ENCODE measurements around the gene CLCA2. TPM values are rescaled to one million over a fixed set of nuclear protein-coding genes. Genes with fewer than 3 reads are reported as not detected.

The CLCA2 gene
- total and polyA plus RNA-seq, 2 experiments from 2014 or later = not detected

DNA sequence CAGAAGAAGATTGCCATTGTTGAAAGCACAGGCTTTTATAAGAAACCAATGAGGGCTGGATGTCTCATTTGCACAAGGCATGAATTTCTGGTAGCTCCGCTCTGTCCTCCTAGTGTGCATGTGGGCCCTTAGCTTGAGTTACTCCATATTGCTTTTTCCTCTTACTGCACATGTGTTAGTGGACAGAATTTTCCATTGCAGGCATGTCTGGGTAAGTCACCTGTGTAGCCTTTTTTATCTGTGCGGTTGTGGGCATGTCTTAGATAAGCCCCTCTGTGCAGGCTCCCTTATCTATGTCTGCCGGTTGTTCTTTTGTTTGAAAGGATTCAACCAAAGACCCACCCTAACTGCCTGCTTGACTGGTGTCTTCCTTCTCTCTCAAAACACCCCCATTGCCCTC, 37.5 kb downstream of the CLCA2 start:
- Histone ChIP-seq H2AFZ (no peak overlapping the region), H3K79me2 (replicated peaks; ENCODE audit: insufficient read depth) (no peaks in the 10 kb centered on the region), H3K4me1 (ENCODE audit: insufficient read depth) (no peaks in the 10 kb centered on the region), H3K27me3 (ENCODE audit: insufficient read depth) (no peaks in the 10 kb centered on the region), H3K27ac (ENCODE audit: low read depth) (no peak overlapping the region), H3F3A (replicated peaks; ENCODE audit: low read depth) (no peaks in the 10 kb centered on the region), H3K4me3 (no peak overlapping the region), H3K4me2 (no peak overlapping the region), H3K36me3 (ENCODE audit: insufficient read depth) (no peaks in the 10 kb centered on the region), H3K9me2 (ENCODE audit: insufficient read depth) (no peaks in the 10 kb centered on the region), H4K20me1 (replicated peaks; ENCODE audit: insufficient read depth) (no peaks in the 10 kb centered on the region)
- Mint-ChIP-seq H3K4me3 (no peak overlapping the region), H3K36me3 (ENCODE audit: low read depth) (no peaks in the 10 kb centered on the region), H3K27me3 (ENCODE audit: insufficient read depth, low read depth, poor library complexity) (no peaks in the 10 kb centered on the region), H3K9me3 (no peaks in the 10 kb centered on the region), H3K27ac (no peak overlapping the region), H3K4me1 (no peaks in the 10 kb centered on the region)
- TF ChIP-seq JUNB (IDR thresholded peaks at IDR 0.05; ENCODE audit: unreplicated experiment) (no peak), NANOG (IDR thresholded peaks at IDR 0.05; ENCODE audit: borderline replicate concordance) (no peak), EZH2phosphoT487 (IDR thresholded peaks at IDR 0.05; ENCODE audit: unreplicated experiment) (no peak), STAT1 (IDR thresholded peaks at IDR 0.05; ENCODE audit: unreplicated experiment) (no peak), REST (IDR thresholded peaks at IDR 0.05; ENCODE audit: unreplicated experiment) (no peak), ZNF331 (CRISPR knock-in tag; IDR thresholded peaks at IDR 0.05; ENCODE audit: low read depth) (no peak), CREB1 (CRISPR knock-in tag; IDR thresholded peaks at IDR 0.05; ENCODE audit: low read depth) (no peak), EZH2 (IDR thresholded peaks at IDR 0.05; ENCODE audit: low read depth, unreplicated experiment) (no peak), ZNF114 (CRISPR knock-in tag; IDR thresholded peaks at IDR 0.05) (no peak), POLR2AphosphoS5 (IDR thresholded peaks at IDR 0.05; ENCODE audit: low read depth) (no peak)
- TF ChIP-seq, protein P1, sequence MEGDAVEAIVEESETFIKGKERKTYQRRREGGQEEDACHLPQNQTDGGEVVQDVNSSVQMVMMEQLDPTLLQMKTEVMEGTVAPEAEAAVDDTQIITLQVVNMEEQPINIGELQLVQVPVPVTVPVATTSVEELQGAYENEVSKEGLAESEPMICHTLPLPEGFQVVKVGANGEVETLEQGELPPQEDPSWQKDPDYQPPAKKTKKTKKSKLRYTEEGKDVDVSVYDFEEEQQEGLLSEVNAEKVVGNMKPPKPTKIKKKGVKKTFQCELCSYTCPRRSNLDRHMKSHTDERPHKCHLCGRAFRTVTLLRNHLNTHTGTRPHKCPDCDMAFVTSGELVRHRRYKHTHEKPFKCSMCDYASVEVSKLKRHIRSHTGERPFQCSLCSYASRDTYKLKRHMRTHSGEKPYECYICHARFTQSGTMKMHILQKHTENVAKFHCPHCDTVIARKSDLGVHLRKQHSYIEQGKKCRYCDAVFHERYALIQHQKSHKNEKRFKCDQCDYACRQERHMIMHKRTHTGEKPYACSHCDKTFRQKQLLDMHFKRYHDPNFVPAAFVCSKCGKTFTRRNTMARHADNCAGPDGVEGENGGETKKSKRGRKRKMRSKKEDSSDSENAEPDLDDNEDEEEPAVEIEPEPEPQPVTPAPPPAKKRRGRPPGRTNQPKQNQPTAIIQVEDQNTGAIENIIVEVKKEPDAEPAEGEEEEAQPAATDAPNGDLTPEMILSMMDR (conservative IDR thresholded peaks at IDR 0.05; ENCODE audit: low read depth in 2 of 2) = no peak
- TF ChIP-seq, protein P2, sequence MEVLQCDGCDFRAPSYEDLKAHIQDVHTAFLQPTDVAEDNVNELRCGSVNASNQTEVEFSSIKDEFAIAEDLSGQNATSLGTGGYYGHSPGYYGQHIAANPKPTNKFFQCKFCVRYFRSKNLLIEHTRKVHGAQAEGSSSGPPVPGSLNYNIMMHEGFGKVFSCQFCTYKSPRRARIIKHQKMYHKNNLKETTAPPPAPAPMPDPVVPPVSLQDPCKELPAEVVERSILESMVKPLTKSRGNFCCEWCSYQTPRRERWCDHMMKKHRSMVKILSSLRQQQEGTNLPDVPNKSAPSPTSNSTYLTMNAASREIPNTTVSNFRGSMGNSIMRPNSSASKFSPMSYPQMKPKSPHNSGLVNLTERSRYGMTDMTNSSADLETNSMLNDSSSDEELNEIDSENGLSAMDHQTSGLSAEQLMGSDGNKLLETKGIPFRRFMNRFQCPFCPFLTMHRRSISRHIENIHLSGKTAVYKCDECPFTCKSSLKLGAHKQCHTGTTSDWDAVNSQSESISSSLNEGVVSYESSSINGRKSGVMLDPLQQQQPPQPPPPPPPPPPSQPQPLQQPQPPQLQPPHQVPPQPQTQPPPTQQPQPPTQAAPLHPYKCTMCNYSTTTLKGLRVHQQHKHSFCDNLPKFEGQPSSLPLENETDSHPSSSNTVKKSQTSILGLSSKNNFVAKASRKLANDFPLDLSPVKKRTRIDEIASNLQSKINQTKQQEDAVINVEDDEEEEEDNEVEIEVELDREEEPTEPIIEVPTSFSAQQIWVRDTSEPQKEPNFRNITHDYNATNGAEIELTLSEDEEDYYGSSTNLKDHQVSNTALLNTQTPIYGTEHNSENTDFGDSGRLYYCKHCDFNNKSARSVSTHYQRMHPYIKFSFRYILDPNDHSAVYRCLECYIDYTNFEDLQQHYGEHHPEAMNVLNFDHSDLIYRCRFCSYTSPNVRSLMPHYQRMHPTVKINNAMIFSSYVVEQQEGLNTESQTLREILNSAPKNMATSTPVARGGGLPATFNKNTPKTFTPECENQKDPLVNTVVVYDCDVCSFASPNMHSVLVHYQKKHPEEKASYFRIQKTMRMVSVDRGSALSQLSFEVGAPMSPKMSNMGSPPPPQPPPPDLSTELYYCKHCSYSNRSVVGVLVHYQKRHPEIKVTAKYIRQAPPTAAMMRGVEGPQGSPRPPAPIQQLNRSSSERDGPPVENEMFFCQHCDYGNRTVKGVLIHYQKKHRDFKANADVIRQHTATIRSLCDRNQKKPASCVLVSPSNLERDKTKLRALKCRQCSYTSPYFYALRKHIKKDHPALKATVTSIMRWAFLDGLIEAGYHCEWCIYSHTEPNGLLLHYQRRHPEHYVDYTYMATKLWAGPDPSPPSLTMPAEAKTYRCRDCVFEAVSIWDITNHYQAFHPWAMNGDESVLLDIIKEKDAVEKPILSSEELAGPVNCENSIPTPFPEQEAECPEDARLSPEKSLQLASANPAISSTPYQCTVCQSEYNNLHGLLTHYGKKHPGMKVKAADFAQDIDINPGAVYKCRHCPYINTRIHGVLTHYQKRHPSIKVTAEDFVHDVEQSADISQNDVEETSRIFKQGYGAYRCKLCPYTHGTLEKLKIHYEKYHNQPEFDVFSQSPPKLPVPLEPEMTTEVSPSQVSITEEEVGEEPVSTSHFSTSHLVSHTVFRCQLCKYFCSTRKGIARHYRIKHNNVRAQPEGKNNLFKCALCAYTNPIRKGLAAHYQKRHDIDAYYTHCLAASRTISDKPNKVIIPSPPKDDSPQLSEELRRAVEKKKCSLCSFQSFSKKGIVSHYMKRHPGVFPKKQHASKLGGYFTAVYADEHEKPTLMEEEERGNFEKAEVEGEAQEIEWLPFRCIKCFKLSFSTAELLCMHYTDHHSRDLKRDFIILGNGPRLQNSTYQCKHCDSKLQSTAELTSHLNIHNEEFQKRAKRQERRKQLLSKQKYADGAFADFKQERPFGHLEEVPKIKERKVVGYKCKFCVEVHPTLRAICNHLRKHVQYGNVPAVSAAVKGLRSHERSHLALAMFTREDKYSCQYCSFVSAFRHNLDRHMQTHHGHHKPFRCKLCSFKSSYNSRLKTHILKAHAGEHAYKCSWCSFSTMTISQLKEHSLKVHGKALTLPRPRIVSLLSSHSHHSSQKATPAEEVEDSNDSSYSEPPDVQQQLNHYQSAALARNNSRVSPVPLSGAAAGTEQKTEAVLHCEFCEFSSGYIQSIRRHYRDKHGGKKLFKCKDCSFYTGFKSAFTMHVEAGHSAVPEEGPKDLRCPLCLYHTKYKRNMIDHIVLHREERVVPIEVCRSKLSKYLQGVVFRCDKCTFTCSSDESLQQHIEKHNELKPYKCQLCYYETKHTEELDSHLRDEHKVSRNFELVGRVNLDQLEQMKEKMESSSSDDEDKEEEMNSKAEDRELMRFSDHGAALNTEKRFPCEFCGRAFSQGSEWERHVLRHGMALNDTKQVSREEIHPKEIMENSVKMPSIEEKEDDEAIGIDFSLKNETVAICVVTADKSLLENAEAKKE (CRISPR knock-in tag; IDR thresholded peaks at IDR 0.05) = no peak
- TF ChIP-seq, protein P3, sequence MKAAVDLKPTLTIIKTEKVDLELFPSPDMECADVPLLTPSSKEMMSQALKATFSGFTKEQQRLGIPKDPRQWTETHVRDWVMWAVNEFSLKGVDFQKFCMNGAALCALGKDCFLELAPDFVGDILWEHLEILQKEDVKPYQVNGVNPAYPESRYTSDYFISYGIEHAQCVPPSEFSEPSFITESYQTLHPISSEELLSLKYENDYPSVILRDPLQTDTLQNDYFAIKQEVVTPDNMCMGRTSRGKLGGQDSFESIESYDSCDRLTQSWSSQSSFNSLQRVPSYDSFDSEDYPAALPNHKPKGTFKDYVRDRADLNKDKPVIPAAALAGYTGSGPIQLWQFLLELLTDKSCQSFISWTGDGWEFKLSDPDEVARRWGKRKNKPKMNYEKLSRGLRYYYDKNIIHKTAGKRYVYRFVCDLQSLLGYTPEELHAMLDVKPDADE (IDR thresholded peaks at IDR 0.05) = no peak
- DNase-seq (ENCODE audit: low spot score) (no peak), ATAC-seq (no peak)

Measured in GM23338 (cell line).